SK-N-DZ (cell line): ENCODE data around the gene FAM210B.
A peak's percentile ranks its signal among the peaks of the same experiment; 100 is the strongest.
"Not testable (repeated sequence)": the region's sequence is repeated elsewhere in the genome, so short reads cannot be mapped to it uniquely, and the experiment has no call there.

ENCODE experiments used
- DNase-seq: peaks from one replicate; pipeline ENCODE4 v3.0.0-alpha.2; 2015; ENCODE audit warnings: low spot score

The FAM210B gene

DNA sequence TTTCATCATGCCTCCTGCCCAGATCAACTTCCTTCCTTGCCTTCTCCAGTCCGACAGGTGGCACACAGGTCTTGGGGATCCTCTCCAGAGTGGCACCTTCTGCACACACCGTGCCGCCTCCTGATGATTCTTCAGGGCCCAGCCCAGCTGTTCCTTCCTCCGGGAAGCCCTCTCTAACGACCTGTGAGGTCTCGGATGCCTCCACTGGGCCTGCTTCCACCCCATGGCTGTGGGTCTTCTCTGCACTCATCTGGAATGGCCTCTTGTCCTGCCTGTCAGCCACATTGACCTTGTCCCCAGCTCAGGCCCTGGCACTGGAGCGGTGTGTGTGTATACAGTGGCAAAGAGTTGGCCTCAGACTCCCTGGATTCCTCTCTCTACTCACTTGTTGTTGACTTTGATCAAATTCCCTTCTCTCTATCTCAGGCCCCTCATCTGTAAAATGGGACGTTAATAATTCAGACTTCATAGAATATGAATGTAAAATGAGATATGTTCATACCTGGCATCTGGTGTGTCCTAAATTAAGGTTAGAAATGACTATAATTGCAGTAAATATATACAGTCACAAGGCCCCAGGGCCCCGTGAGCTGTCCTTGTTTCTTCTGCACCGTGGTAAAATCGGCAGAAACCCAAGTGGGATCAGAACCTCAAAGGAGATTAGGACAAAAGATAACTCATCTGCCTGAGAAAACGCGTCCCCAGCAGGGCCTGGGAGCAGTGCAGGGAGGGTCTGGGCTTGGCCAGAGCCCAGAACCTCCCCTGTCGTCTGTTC lies 1.5 kb downstream of the FAM210B start:
- DNase-seq, result peak; percentile 31

DNA sequence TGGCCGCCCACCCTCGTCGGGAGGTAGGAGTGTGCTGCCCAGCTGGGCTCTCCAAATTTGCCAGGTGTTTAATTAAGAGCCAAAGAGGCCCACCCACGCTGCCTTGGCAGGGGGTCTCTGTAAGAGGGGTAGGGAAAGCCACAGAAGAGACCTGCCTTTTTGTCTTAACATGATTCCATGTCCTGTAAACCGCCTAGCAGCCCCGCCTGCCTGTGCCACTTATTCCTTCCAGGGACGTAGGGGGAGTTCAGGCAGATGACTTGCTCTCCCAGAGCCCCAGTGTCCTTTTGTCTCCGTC lies 2.1 kb downstream of the FAM210B start:
- DNase-seq, result no peak

DNA sequence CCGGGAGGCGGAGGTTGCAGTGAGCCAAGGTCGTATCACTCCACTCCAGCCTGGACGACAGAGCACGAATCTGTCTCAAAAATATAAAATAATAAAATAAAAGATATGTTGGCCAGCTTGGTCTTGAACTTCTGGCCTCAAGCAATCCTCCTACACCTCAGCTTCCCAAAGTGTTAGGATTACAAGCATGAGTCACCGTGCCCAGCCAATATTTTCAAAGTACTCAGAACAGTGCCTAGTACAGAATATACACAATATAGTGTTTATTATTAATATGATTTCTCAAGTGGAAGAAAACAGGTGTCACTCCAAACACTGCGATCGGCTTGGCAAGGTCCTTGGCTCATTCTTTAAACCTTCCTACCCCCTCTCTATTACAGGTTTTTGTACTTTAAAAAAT lies 3.1 kb downstream of the FAM210B start:
- DNase-seq, result no peak

DNA sequence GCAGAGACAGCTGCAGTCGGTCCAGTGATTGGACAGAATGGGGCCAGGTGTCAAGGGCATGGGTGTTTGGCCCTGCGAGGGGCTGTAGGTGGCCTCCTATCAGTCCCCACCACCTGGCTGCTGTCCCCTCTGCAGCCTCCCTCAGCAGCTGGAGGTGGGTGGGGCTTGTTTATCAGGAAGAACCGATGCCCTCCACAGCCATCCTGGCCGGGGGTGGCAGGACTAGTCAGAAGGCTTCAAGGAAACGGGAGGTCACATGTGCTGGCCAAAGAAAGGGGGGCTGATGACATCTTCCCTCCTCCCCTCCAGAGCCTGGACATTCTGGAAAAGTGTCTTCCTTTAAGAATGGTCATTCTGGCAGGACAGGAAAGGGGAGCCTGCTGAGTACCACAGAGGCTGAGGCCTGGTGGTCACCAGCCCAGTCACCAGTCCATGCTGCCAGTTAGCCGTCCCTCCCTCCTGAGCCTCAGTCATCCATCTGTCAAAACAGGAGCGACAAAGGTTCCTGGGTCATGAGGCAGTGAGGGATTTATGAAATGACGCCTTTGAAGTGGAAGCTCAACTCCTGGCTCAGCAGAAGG lies 4.1 kb downstream of the FAM210B start:
- no peak for DNase-seq

DNA sequence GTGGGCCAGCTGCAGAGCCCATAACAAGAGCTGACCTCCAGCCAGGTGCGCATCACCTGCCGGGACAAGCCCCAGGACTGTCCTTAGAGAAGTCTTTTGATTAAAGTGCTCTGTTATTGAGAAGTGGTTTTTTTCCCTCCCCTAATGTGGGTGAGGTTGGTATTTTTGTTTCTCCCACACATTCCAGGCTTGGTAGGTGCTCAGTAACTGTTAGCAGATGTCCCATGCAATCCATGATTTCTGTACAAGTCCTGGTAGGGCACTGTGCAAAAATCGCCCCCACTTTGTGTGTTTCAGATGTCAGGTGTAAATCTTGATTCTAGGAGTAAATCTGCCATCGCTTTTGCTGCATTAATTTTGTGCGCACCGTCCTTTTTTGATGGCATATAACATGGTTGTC lies 4.7 kb downstream of the FAM210B start:
- DNase-seq, result no peak

DNA sequence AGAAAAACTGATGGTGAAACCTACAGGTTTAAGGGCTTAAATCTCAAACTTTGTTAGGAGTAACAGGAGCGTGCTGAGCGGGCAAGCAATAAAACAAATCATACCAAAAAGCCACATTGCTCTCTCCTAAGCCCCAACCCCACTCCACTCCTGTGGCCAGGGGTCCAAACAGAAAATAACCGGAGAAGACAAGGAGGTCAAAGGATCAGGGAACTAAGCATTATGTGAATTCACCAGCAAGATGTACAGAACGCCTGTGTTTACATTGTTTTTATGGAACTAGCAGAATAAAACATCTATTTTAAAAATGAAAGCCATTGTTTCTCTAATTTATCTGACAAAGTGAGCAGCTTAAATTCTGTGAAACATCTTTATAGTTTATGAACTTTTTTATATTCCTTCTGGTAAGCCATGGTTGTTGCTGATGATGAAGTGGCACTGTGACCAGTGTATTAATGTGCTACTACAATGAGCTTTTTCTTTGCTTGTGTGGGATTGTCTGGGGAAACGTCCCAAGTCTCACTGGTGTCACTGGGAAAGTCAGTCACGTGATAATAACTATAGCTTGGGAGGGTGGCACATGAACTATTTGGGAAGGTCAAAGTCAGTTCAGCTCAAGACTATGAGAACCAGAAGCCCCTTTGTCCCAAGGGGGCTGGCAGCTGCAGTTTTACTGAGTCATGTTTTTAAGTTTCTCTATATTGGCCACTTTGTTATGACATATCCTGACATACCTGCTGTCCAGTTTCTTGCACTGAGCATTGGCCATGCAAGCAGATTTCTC lies 9.8 kb downstream of the FAM210B start:
- no peak for DNase-seq

DNA sequence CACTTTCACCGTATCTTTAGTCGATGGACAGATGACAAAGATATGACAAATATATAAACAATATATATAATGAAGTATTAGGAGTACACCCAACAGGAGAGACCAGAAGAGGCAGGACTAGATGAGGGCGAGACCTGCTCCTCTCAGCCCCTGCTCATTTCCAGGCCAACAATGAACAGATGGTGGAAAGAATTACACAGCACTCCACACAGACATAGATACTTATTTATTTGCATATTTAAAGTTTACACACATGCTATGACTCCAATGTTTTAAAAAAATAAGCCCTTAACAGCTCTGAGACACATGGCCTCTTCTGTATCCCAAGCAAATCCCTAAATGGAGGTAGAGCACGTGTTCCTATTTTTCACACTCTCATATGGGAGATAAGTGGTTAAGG lies 10.4 kb downstream of the FAM210B start:
- DNase-seq, result no peak

DNA sequence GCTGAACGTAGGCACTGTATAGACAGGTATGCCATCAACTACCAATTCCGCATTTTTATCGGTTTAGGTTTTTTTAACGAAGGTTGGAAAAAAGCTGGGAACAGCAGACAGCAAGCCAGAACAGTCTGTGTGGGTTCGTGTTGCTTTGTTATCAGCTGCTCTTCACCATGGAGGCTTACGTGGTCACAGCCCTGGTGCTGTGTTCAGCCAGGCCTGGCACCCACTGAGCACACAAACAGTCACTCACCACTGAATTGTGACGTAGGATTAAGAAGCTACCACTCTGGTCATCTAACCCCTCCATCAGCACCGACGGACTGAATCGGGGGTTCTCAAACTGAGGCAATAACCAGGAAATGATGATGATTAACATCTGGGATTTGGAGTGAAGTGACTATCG lies 13.2 kb downstream of the FAM210B start:
- DNase-seq, result no peak

DNA sequence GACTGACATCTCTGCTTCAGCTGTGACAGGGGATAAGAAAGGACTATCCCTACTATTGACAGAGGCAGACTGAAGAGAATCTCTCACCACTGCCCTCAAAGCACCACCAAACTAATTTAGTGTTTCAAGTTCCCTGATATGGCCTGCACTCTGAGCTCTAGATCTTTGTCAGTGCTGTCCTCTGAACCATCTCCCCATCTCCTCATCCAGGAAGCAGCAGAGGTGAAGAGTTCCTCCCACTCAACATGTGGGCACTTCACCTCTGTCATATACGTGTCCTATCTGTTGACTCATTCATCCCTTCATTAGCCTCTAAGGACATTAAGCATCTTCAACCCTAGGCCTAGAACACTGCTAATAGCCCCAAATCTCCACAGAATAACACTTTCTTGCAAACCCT lies 14.1 kb downstream of the FAM210B start:
- no peak for DNase-seq

DNA sequence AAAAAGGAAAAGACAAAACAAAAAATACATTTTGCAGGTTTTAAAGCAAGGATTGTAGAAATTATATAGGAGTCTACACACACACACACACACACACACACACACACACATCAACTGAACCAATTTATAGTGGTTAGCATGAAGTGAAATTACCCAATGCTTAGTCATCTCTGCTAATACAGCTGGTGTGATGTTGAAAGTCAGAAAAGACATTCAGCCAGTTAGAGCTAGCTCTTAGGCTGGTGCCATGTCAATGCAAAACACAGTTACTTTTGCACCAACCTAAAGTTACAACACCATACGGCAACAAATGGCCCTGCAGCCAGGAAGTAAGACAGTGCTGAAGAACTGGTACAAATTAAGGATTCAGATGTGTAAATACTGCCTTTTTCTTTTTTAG lies 15.2 kb downstream of the FAM210B start:
- no peak for DNase-seq

DNA sequence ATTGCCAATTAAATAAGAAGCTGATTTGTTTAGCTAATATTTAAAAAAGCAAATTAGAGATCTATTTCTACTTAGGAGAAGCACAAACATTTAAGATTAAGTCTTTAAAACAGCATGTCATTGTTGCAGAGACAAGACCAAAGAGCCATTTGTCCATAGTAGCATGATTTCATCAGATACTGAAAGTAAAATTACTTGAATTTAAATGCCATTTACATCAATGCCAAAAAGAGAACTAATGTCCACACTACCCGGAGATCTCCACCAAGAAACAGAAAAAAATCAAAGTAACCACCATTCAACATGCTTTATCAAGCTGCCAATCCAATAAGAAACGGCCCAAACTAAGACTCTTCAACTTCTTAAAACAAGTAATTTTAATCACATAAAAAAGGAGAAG lies 17.6 kb downstream of the FAM210B start:
- DNase-seq, result no peak

DNA sequence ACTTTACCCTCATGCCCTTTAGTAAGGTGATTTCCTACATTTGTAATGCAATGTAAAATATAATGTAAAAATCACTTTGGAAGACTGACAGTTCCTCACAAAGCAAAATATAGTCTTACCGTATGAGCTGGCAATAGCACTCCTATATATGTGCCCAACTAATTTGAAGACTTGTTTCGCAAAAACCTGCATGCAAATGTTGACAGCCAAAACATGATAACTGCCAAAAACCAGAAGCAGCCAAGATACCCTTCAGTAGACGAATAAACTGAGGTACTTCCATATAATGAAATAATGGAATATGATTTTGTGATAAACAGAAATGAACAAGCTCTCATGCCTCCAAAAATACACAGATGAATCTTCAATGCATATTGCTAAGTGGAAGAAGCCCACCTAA lies 19.6 kb downstream of the FAM210B start:
- DNase-seq, result no peak

DNA sequence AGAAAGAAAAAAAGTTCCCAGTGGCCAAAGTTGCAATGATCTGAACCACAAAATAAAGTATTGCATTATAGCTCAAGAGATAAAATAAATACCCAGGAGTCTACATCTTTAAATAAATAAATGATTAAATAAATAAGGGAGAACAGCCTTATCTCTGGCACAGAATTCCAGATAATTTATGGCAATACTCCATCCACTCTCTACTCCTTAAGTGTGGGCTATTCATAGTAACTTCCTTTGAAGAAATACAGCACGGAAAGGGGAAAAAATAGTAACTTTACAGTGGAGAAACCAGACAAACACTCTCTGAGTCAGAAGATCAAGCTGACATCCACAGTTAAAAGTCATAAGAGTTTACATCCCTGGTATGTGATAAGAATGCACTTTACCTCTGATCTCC lies 21.6 kb downstream of the FAM210B start:
- DNase-seq, result no peak

DNA sequence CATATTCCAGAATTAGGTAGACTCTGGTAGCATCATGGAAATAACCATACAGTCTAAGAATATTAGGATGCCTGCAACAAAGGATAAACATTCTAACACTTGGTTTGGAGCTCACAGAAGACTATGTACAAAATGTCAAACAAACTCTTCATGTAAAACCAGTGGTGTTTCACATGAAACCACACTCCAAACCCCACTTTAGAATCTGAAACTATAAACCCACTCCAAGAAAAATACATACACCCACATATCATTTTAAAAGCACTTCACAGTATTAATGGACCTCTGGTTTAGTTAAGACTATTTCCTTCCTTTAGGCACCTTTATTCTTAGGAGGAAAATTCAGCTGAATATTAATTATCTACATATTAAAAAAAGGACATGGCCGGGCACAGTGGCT lies 22.7 kb downstream of the FAM210B start:
- DNase-seq, result no peak

DNA sequence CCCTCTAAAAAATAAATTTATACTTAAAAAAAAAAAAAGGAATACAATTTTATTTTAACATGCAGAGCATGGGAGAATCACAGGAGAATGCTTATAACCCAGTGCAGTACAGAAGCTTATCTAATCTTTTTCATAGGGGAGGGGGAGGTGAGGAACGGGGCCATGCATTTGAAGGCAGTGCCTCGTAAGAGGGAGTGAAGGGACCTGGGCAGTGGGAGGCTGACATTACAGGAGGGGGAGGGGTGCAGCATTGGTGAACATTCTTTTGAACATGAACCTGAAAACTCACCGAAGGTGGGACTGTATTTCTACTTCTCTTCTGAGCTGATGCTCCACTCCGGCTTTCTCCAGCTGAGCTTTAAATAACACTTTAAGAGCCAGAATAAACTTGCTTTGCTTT lies 23.9 kb downstream of the FAM210B start:
- no peak for DNase-seq

DNA sequence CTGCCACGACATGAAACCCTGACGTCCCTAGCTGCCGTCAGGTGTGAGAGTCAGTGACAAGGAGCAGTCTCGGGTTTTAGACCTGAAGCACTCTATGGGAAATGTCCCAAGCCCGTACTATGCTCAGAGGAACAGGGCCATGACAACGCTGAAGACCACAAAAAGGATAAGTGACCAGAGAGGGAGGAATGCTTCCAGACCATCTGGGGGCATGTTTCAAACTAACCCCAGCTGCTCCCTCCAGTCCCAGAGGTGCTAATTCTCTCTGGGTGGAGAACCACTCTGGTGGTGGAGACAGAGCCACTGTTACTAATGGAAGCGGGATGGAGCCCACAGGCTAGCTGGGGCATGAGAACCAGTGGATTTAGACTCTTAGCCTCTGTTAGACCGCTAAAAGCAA lies 24.6 kb downstream of the FAM210B start:
- no peak for DNase-seq

DNA sequence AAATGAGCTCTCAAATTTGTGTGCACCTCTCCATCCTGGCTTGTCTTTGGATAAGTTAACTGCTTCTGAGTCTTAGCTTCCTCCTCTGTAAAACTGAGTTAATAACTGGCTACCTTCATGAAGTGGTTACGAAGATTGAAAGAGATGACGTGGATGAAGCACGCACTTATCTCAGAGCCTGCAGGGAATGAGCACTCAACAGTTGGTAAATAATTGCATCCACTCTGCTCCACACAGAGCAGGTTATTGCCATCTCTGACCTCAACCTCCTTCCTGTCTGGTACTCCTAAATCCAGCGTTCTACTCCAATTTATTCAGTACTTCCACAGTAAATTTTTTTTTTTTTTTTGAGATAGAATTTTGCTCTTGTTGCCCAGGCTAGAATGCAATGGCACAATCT lies 26.4 kb downstream of the FAM210B start:
- DNase-seq, result no peak

DNA sequence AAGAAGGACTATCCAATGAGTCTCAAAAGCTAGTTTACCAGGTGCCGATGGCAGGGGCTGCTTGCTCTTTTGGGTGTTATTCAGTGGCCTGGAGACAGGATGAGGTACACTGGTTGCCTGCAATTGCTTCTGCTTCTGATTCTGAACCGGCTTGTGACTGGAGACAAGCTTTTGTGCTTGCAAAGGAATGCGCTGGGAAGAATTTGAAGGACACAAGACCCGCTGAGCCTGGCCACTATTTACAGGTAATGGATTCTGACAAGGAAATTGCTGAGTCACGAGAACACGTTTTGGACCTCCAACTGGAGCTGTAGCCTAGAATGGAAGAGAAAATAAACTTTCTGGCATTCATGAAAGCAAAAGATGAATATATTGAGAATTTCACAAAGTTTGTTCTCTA lies 27.4 kb downstream of the FAM210B start:
- DNase-seq, result no peak

DNA sequence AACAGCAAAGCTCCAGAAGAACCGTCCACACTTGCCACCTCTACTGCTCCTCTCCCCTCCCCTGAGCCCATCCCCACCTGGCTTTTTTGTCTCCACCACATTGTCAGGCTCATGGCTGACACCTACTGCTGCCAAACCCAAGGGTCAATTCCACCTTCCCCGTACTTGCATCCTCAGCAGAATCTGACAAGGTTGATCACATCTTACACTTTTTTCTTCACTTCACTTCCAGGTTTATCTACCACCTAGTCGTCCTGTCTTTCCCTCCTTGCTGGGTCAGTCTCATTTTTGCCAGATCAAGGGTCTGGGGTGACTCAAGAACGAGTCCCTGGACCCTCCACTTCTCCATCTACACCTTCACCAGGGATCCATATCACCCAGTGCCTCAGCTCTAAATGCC lies 30.1 kb downstream of the FAM210B start:
- no peak for DNase-seq

DNA sequence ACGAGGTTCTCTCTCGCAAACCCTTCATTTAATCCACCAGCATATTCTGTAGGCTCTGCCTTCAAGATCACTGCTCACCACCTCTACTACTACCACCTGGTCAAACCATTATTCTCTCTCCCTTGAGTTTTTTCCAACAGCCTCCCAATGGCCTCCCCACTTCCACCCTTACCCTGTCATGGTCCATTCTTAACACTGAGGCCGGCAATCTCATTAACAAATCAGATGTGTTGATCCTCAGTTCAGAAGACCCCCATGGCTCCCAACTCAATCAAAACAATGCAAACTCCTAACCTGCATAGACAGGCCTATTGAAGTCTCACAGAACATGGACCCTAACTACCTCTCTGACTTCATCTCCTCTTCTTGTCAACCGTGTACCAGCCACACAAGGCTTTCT lies 31.0 kb downstream of the FAM210B start:
- DNase-seq, result no peak

DNA sequence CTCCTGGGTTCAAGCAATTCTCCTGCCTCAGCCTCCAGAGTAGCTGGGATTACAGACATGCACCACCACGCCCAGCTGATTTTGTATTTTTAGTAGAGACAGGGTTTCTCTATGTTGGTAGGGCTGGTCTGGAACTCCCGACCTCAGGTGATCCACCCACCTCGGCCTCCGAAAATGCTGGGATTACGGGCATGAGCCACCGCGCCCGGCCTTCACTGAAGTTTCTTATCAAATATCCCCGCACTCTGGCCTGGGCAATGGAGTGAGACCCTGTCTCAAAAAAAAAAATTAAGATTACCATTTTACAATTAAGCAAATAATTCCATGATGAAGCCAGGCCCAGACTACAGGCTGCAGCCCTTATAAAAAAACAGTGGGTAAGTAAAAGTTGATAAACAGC lies 31.6 kb downstream of the FAM210B start:
- DNase-seq, result not testable (repeated sequence)

DNA sequence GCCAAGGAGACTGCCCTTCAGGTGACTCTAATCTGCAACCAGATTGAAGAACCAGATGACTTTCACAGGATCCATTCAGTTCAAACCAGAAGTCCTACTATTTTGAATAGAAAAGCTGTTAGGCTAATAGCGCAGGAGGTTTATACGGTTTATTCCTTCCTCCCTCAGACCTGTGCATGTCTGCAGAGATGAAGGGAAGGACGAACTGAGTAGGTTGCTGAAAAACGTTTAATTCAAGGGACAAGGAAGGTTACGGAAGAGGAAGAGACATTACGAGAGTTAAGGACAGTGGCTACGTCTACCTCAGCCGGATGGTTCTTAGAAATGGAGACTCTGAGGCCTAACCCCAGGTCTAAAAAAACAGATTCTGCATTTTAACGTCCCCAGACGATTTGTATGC lies 32.3 kb downstream of the FAM210B start:
- DNase-seq, result no peak

DNA sequence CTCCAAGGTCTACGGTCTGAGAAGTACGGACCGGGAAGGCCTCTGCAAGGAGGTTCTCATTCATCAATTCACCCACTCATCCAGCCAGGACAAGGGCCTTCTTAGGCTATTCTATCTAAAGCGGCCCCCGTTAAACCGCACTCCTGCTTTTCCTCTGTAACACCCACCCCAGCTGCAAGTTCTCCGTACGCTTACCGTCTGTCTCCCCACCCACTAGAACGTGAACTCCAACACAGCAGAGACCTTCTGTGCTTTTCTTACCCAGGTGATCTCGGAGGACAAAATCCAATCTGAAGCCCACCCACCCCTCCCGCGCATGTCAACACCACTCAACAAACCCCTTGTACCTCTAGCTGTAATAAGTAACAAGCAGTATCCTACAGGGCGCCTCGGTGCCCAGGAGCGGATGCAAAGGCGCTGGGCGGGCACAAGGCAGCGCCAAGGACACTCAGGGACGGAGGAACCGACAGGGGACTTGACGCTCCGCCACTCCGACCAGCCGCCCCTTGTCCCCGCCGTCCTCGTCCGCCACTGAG lies 32.9 kb downstream of the FAM210B start:
- no peak for DNase-seq
